Activated gamma-delta T cell (primary cell): Measurements from ENCODE around the gene MUC4.

Experiments used
- DNase-seq: peaks from one replicate; lab custom pipeline; 2025; lab: John Stamatoyannopoulos, UW
- total RNA-seq, 2 donors: gene quantifications; one replicate each; lab custom pipeline; 2026; lab: John Stamatoyannopoulos, UW

Gene MUC4
- 0 to 0.10 reads per million in 2 donors for total RNA-seq

GRCh38 chr3:195811756-195812155 is at the start of gene MUC4:
Gene MUC4, minus strand, starts transcription at chr3:195811929. Its CDS starts 112 bp downstream, at chr3:195811817.
- DNase-seq: no peak

GRCh38 chr3:195860456-195860855 is 48.7 kb upstream of the MUC4 start:
- no peak for DNase-seq

GRCh38 chr3:195859846-195860411 is 48.2 kb upstream of the MUC4 start:
- no peak for DNase-seq

DNA sequence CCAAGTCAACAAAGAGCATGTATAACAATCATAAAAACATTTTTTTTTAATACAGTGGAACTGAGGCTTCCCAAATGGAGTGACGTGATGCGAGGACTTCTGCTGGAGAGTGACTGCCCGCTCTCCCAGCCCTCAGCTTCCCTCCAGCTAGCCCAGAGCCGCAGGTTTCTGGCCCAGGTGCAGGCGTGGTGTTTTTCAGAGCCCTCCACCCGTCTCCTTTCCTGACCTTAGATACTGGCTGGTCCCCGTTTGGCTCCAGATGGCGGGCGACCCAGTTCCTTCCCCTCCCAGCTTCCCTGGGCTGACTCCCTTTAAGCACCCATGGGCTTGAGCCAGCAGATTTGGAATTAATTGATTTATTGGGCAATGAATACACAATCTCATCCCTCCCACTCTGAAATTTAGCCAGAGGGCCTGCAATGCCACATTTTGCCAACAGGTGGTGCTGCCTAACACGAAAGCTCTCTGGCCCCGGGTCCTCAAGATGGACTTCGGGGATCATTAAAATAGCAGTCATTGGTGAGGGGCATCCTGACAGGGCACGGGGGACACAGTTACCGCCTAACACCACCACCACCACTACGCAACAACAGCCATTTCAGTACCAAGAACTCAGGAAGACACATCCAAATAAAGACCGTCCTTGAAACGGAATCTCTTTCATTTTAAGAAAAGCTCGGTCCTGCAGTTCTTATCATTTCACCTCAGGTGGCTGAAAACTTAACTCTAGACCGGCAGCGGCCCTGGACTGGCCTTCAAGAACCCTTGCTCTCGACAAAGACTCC is 47.5 kb upstream of the MUC4 start:
- DNase-seq: no peak

GRCh38 chr3:195856410-195857084 is 44.8 kb upstream of the MUC4 start:
- no peak for DNase-seq

GRCh38 chr3:195855471-195856409 is 44.0 kb upstream of the MUC4 start:
- DNase-seq: no peak

- no peak for DNase-seq
Observed at GRCh38 chr3:195854628-195855294, 43.0 kb upstream of the MUC4 start.

DNA sequence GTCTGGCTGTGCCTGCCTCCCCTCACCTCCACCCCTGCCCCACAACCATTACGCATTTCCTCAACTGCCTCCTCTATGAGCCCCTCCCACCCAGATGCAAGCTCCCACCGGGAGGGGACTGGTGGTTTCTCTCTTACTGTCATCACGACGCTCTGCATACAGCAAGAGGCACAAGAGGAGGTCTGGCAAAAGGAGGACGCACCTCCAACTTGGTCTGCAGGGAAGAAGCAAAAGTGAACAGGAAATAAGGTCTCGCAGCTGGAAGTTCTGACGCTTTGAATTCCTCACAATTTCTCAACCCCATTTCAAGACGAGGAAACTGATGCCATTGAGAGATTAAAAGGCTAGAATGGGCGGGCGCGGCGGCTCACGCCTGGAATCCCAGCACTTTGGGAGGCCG is 42.3 kb upstream of the MUC4 start:
- DNase-seq: no peak

GRCh38 chr3:195853036-195853435 is 41.3 kb upstream of the MUC4 start:
- no peak for DNase-seq

GRCh38 chr3:195850857-195851543 is 39.3 kb upstream of the MUC4 start:
- DNase-seq: no peak

- DNase-seq: no peak
Observed at GRCh38 chr3:195849322-195850074, 37.8 kb upstream of the MUC4 start.

DNA sequence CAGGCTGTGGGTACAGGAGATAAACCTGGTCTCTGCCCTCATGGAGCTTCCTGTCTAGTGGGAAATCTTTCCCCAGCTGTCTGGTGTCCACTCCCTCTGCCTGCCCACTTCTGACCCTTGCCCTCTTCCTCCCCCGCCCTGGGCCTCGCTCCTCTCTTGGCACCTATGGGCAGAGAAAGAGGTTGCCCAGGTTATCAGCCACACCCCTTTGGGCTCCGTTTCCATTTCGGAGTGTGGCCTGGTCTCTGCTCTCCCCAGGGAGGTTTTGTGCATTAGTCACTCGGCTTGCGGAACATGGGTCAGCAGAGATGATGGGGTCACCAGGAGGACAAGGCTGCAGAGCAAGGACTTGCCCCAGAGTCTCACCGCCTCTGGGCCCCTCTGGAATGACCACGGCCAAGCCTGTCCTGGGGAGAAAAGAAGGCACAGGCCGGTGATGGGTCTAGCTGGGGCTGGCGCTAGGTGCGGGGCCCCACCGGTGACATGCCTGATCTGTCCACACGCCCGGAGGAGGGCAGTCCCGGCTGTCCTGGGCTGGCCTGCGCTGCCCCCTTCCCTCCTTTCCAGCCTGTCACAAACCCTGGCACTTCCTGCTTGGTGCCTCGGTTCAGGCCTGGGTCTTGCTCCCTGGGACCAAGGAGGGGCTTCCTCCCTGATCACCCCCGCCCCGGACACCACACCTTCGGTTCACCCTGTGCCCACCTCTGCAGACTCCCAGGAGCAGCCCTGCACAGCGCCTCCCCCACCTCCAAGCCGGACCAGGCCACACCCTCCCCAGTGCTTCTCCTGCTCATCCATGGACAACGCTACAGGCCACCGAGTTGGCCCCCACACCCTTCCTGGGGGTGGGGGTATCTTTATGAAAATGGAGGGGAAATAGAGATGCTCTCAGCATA is 35.6 kb upstream of the MUC4 start:
- no peak for DNase-seq

- DNase-seq: no peak
Observed at GRCh38 chr3:195845483-195845882, 33.8 kb upstream of the MUC4 start.

DNA sequence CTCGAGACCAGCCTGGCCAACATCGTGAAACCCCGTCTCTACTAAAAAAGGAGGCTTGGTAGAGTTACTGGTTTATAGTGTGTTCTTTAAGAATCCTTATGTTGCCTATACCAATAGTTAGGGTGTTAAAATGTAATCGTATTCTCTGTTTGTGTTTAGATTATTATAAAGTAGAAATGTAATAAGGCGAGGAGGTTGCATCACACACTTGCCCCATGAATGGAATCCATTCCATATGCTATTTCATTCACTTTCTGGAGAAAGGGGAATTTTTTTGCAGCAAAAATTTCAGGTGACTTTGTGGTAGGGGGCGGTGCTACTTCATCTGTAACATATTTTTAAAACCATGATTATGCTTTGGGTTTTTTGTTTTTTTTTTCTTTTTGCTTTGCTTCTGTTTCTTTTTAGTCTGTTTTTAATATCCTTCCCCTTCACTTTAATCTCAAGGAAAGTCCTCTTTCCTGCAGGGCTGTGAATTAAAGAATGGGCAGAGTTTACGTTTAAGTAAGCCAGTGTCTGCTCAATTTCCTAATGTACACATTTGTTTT is 33.0 kb upstream of the MUC4 start:
- DNase-seq: no peak

- DNase-seq: no peak
Observed at GRCh38 chr3:195839260-195840010, 27.7 kb upstream of the MUC4 start.

- no peak for DNase-seq
Observed at GRCh38 chr3:195838714-195839113, 27.0 kb upstream of the MUC4 start.

DNA sequence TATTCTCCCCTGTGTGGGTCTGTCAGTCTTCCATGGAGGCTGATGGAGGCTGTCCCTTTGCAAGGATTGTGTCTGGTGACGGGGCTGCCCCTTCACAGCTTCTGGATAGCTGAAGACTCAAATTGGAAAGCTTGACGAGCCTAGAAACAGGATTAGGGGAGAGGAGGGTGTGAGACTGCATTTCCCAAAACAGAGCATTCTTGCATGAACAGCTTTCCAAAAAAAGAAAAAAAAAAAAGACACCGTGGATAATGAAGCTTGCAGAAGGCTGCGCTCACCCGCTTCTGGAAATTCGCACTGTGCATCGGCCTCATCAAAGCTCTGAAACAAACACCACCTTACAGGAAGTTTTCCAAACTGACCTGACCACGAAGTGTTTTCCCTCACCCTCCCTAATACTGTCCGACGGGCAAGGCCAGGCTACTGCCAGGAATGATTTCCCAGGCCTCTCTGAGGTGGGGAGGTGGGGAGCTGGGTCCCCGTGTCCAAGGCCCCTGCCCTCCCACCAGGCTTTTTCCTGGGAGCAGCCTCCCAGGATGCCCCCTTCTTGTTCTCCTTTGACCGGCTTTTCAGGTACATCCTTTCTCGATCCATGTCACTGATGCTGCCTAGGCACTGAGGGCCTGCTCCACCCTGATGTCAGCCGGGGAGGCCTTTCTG is 24.9 kb upstream of the MUC4 start:
- no peak for DNase-seq
